HS-27A (cell line): ENCODE measurements around the gene GNG7.
"Not testable (repeated sequence)": the region's sequence is repeated elsewhere in the genome, so short reads cannot be mapped to it uniquely, and the experiment has no call there.

ENCODE experiments used
- DNase-seq: peaks from one replicate; pipeline ENCODE4 v3.0.0-alpha.2; 2012; ENCODE audit warnings: low read depth, missing footprints

Gene GNG7

GRCh38 chr19:2574971-2575630 is 127.4 kb downstream of the GNG7 start:
- DNase-seq: no peak

GRCh38 chr19:2574478-2574931 is 128.0 kb downstream of the GNG7 start:
- no peak for DNase-seq

GRCh38 chr19:2573916-2574315 is 128.6 kb downstream of the GNG7 start:
- DNase-seq: no peak

GRCh38 chr19:2572152-2572551 is 130.3 kb downstream of the GNG7 start:
- not testable (repeated sequence) for DNase-seq

GRCh38 chr19:2569596-2570465 is 132.7 kb downstream of the GNG7 start:
- DNase-seq: no peak

- DNase-seq: no peak
These were observed 134.5 kb downstream of the GNG7 start for GRCh38 chr19:2567996-2568395.

- DNase-seq: no peak
These were observed 134.9 kb downstream of the GNG7 start for GRCh38 chr19:2567580-2567979.

GRCh38 chr19:2563546-2563945 is 138.9 kb downstream of the GNG7 start:
- DNase-seq: not testable (repeated sequence)

GRCh38 chr19:2561895-2562294 is 140.6 kb downstream of the GNG7 start:
- no peak for DNase-seq

GRCh38 chr19:2561221-2561620 is 141.3 kb downstream of the GNG7 start:
- no peak for DNase-seq

GRCh38 chr19:2560369-2560768 is 142.1 kb downstream of the GNG7 start:
- DNase-seq: no peak

- no peak for DNase-seq
These were observed 144.0 kb downstream of the GNG7 start for GRCh38 chr19:2558543-2558942.

GRCh38 chr19:2558131-2558530 is 144.4 kb downstream of the GNG7 start:
- DNase-seq: not testable (repeated sequence)

- no peak for DNase-seq
These were observed 145.4 kb downstream of the GNG7 start for GRCh38 chr19:2557093-2557440.

GRCh38 chr19:2556221-2557092 is 146.0 kb downstream of the GNG7 start:
- no peak for DNase-seq

GRCh38 chr19:2555422-2556220 is 146.9 kb downstream of the GNG7 start:
- no peak for DNase-seq

GRCh38 chr19:2554856-2555255 is 147.6 kb downstream of the GNG7 start:
- no peak for DNase-seq

- no peak for DNase-seq
These were observed 149.0 kb downstream of the GNG7 start for GRCh38 chr19:2553510-2553909.

- no peak for DNase-seq
These were observed 149.6 kb downstream of the GNG7 start for GRCh38 chr19:2552859-2553258.

- no peak for DNase-seq
These were observed 150.7 kb downstream of the GNG7 start for GRCh38 chr19:2551864-2552185.

- DNase-seq: no peak
These were observed 151.2 kb downstream of the GNG7 start for GRCh38 chr19:2551172-2551863.
